Measurements from ENCODE around the gene ADISSP.

DNA sequence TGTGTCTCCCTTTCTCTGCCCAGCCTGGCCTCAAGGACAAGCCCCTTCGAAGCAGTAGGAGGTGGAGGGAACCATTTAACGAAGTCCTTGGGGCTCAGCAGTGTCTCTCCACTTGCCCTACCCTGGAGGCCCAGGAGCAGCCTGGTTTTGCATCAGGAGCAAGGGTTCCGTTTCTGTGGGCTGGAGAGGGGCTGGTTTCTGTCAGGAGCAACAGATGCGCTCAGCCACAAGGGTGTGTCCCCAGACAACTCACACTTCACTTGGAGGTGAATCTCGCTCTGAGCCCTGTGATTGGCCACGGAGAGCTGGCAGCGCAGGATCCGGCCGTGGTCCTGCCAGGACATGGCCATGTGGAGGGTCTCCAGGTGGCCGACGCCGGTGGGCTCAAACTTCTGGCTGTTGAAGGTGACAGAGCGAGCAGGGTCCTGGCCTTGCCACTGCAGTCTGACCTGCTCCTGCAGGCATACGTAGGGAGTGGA, 62.0 kb downstream of the ADISSP start:
- TF ChIP-seq ZNF629 (tag by site-specific recombination; IDR thresholded peaks at IDR 0.05) (no peak), ZNF174 (tag by site-specific recombination; IDR thresholded peaks at IDR 0.05) (no peak), ZSCAN23 (tag by site-specific recombination; IDR thresholded peaks at IDR 0.05) (no peak), ZNF585B (tag by site-specific recombination; IDR thresholded peaks at IDR 0.05) (no peak), SP2 (tag by site-specific recombination; IDR thresholded peaks at IDR 0.05) (no peak), ZNF560 (tag by site-specific recombination; IDR thresholded peaks at IDR 0.05; ENCODE audit: borderline replicate concordance) (no peak), ZNF274 (IDR thresholded peaks at IDR 0.05; ENCODE audit: low read length) (no peak), ZNF274 (tag by site-specific recombination; IDR thresholded peaks at IDR 0.05; ENCODE audit: borderline replicate concordance) (no peak), ZNF24 (tag by site-specific recombination; IDR thresholded peaks at IDR 0.05) (no peak), ZFP3 (tag by site-specific recombination; IDR thresholded peaks at IDR 0.05; ENCODE audit: low read depth) (no peak)
- TF ChIP-seq, protein P1, sequence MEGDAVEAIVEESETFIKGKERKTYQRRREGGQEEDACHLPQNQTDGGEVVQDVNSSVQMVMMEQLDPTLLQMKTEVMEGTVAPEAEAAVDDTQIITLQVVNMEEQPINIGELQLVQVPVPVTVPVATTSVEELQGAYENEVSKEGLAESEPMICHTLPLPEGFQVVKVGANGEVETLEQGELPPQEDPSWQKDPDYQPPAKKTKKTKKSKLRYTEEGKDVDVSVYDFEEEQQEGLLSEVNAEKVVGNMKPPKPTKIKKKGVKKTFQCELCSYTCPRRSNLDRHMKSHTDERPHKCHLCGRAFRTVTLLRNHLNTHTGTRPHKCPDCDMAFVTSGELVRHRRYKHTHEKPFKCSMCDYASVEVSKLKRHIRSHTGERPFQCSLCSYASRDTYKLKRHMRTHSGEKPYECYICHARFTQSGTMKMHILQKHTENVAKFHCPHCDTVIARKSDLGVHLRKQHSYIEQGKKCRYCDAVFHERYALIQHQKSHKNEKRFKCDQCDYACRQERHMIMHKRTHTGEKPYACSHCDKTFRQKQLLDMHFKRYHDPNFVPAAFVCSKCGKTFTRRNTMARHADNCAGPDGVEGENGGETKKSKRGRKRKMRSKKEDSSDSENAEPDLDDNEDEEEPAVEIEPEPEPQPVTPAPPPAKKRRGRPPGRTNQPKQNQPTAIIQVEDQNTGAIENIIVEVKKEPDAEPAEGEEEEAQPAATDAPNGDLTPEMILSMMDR (tag by site-specific recombination; IDR thresholded peaks at IDR 0.05): no peak
